ENCODE results near the gene SYT1. TPM values are rescaled to one million over a fixed set of nuclear protein-coding genes. Genes with fewer than 3 reads are reported as not detected.

The SYT1 gene
- polyA plus RNA-seq, 3 donors, result 21.3 to 22.8 (median 22.0) TPM

- DNase-seq (ENCODE audit: extremely low read depth in 1 of 11, low read depth in 9 of 11, low spot score in 4 of 11), result no peak
These were observed 17.1 kb downstream of the SYT1 start for GRCh38 chr12:78881685-78882084.

DNA sequence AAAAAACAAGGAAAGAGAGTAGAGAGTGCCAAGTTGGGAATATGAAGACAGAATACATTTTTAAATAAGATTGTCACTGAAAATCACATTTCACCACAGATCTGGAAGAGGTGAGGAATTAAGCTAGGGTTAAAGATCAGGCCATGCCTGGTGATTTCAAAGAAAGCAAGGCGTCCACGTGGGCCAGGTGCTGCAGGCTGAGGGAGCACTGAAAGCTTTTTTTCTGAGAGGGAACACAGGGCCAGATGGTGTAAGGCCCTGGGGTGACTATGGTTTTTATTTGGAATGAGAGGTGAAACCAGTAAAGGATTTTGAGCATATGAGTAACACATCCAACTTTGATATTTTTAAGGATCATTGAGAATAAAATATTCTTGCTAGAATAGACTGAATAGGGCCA lies 20.9 kb downstream of the SYT1 start:
- no peak for DNase-seq (ENCODE audit: extremely low read depth in 1 of 11, low read depth in 9 of 11, low spot score in 4 of 11)

GRCh38 chr12:78886719-78887407 lies 22.3 kb downstream of the SYT1 start:
- no peak for DNase-seq (ENCODE audit: extremely low read depth in 1 of 11, low read depth in 9 of 11, low spot score in 4 of 11)

DNA sequence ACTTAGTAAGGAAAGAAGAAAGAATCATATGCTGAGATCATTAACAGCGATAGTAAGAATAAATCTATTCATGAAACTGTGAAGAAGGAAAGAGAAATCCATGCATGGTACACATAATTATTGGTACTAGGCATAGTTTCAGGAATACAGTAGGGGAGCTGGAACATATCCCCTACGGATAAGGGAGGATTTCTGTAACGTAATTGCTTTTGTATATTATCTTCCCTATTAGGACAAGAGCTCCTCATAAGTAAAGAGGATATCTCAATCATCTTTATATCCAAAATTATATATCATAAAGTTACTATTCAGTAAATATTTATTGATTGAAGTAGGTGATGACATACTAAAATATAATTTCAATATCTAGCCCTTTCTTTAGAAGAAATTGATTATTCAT lies 22.9 kb downstream of the SYT1 start:
- no peak for DNase-seq (ENCODE audit: extremely low read depth in 1 of 11, low read depth in 9 of 11, low spot score in 4 of 11)

DNA sequence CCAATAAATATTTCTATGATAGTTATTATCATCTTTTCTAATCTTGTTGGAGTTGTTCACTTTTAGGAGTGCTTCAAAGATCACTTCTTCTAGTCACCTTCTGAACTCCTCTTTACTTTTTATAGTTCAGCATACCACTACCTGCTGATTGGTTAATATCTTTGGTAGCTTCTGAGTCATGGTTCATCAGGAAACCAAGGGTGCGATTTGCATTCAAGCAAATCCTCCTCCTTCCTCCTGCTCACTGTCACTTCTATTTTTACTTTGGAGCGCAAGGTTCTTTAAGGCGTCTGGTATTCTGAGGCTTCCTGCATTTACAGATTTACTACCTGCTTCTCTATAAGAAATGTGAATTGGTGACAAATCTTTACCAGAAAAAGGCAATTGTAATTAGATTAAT lies 24.0 kb downstream of the SYT1 start:
- DNase-seq (ENCODE audit: extremely low read depth in 1 of 11, low read depth in 9 of 11, low spot score in 4 of 11), result no peak

DNA sequence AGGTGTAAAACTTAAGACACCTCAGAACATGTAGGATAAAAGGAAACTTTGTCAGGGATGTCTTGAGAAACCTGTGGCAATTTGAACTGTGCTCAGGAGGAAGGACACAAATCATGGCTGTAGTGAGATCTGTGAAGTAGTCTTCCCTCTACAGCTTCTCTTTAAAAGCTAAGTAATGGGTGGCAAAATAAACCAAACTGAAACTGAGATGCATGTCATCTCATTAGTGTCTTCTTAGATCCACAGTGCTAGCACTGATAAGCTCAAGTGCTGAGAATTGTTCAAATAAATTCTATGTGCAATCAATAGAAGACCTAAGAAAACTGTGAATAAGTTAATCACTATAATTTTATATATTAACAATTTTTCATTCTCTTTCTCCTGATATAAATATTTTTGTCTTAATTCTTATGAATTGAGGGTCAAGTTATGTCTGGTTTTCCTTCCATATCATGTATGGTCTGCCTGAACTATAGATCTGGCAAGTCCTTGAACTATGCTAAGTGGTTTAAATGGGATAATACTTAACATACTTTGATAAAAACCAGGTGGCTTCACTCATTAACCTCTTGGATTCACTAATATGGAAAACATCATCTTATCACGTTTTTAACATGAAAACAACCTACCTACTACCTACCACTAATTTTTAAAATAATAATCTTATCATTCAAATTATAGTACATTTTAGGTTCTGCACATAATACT lies 27.2 kb downstream of the SYT1 start:
- DNase-seq (ENCODE audit: extremely low read depth in 1 of 11, low read depth in 9 of 11, low spot score in 4 of 11), result no peak

GRCh38 chr12:78898416-78898815 lies 33.8 kb downstream of the SYT1 start:
- no peak for DNase-seq (ENCODE audit: extremely low read depth in 1 of 11, low read depth in 9 of 11, low spot score in 4 of 11)

DNA sequence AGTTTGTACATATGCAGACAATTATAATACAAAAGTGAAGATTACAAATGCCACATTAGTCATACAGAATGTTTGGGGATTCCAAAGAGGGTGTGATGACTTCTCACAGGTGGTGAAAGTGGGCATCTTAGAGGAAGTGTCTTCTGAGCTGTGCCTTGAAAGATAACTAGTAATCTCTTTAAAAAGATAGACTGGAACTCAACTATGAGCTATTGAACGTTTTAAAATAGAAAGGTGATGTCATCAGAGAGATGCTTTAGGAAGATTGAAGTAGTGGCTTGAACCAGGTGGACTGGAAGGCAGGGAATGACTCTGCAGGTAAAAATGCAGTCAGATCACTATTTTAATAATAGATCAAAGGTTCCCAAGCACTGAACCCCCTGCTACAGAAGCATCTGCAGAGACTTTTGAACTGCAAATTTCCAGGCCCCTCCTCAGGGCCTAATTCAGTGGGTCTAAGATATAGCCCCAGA lies 50.3 kb downstream of the SYT1 start:
- DNase-seq (ENCODE audit: extremely low read depth in 1 of 11, low read depth in 9 of 11, low spot score in 4 of 11), result no peak

- DNase-seq (ENCODE audit: extremely low read depth in 1 of 11, low read depth in 9 of 11, low spot score in 4 of 11), result no peak
These were observed 52.4 kb downstream of the SYT1 start for GRCh38 chr12:78916845-78917480.

DNA sequence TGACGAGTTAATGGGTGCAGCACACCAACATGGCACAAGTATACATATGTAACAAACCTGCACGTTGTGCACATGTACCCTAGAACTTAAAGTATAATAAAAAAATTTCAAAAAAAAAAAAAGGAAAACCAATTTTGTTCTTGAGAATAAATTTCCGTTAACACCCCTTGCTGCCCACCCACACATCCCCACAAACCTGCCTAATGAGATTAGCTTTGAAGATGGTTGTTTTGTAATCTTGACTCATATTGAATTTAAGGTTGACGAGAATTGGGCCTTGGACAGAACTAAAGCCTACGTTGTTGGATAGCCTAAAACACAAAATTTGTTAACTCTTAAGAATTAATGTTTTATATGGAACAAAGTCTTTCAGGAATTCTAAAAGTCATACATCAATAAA lies 52.9 kb downstream of the SYT1 start:
- no peak for DNase-seq (ENCODE audit: extremely low read depth in 1 of 11, low read depth in 9 of 11, low spot score in 4 of 11)

- DNase-seq (ENCODE audit: extremely low read depth in 1 of 11, low read depth in 9 of 11, low spot score in 4 of 11), result no peak
These were observed 53.7 kb downstream of the SYT1 start for GRCh38 chr12:78918268-78918667.

DNA sequence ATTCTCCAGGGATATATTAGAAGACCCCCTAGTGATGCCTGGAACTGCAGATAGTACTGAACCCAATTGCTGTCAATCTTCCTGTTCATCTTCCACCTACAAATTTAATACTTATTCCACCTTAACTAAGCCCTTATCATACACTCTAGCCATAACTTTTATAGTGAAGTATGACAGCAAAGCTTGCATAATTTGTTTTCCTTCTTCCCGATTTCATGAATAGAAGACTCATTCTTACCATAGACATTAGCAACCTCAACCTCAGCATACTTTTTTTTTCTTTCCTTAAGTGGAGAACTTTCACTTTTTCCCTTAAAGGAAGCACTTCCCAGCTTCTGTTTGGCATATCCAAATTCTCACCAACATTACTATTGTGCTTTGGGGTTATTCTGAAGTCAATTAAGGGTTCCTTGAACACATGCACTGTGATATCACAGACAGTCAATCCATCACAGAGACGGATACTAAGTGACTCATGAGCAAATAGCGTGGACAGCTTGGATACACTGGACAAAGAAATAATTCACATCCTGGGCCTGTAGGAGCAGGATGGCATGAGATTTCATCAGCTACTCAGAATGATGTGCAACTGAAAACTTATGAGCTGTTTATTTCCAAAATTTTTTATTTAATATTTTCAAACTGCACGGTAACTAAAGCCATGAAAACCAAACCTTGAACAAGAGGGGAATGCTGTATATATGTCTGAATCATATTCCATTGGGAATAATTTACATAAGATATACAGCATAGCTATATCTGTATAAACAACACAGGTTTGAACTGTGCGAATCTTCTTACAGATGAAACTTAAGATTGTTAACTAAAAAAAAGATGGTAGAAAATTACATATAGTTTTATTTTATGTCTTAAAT lies 63.9 kb downstream of the SYT1 start:
- DNase-seq (ENCODE audit: extremely low read depth in 1 of 11, low read depth in 9 of 11, low spot score in 4 of 11), result no peak

DNA sequence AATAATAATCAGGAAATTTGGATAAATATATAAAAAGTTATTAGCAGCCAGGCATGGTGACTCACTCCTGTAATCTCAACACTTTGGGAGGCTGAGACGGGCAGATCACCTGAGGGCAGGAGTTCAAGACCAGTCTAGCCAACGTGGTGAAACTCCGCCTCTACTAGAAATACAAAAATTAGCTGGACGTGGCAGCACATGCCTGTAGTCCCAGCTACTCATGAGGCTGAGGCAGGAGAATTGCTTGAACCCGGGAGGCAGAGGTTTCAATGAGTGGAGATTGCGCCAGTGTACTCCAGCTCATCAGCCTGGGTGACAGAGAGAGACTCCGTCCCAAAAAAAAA lies 64.5 kb downstream of the SYT1 start:
- DNase-seq (ENCODE audit: extremely low read depth in 1 of 11, low read depth in 9 of 11, low spot score in 4 of 11), result no peak

- no peak for DNase-seq (ENCODE audit: extremely low read depth in 1 of 11, low read depth in 9 of 11, low spot score in 4 of 11)
These were observed 67.0 kb downstream of the SYT1 start for GRCh38 chr12:78931466-78931990.

DNA sequence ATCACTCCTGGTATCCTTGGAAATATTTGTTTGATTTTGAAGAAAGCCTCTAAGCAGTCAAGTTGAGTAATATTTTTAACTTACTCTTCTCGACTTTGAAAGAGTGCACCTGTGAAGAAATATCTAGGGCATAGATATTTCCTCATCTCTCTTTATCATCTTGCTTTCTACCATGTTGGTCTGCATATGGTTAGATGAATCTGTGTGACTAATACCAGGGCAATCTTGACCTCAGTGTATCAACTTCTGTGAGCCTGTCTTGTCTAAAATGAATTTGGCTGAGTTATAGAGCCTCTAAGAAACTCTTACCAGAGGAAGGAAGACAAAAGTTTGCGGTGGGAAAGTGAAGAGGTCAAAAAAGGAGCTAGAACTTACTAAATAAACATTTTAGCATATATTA lies 68.4 kb downstream of the SYT1 start:
- DNase-seq (ENCODE audit: extremely low read depth in 1 of 11, low read depth in 9 of 11, low spot score in 4 of 11), result no peak

DNA sequence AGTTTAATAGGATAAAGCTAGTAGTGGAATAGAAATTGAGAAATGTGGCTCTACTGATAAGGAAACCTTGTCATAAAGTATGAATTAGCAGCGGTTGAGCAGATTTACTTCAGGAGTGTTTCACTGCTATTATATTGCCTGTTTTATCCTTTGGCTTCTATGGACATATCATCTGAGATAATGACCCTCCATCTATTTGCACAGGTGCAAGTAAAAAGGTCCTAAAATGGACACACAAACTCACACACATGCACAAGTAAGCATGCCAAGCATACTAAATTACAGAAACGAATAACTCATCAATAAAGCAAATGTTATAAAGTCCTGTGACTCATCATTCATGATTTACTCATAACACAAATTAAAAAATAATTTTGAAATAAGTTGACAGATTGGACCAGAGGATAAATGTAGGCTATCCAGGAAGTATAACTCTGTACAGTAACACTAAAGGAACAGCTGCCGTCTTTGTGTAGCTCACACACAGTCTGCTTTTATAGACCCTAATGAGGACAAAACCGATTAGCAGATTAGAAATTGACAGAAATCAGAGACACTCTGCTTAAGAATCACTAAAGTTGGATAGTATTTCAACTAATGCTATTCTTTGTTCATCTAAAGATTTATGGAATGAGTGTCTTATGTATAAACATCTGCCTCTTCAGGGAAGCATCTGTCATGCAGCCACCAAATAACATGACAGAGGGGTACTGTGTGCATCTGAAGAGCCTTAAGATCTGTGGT lies 73.9 kb downstream of the SYT1 start:
- no peak for DNase-seq (ENCODE audit: extremely low read depth in 1 of 11, low read depth in 9 of 11, low spot score in 4 of 11)

GRCh38 chr12:78949532-78949931 lies 85.0 kb downstream of the SYT1 start:
- no peak for DNase-seq (ENCODE audit: extremely low read depth in 1 of 11, low read depth in 9 of 11, low spot score in 4 of 11)

DNA sequence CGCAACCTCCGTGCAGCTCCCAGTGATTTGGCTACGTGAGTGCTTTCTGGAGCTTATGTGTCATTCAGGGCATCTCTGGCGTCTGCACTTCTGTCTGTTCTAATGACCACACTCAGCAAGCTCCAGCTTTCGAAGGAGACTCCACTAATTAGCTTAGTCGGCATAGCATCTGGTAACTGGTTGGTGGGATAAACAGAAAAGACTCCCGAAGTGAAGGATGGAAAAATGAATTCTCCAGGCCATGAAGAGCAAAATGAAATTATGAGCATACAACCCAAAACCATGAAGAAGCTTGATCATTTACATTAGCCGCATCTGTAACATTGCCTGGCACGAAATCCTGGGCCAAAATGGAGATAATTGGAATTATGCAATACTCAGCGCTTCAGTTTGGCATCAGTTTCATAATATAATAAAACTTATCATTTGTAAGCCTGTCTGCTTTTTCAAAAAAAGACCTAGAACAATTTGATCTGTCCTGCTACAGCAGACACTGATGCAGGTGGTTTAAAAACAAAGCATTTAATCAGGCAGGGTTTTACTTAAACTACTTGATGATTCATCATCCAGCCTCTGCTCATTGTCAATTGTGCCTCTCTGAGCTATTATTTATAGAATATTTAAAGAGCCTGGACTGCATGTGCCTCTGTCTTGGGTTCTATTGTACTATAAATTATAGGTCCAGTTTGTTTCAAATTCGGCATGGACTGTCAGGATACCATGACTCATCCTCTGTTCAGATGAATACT lies 87.4 kb downstream of the SYT1 start:
- no peak for DNase-seq (ENCODE audit: extremely low read depth in 1 of 11, low read depth in 9 of 11, low spot score in 4 of 11)

Measured in renal cortex interstitium (tissue), 11 donors.